ENCODE results near the gene ITGA1.
"Not testable (repeated sequence)": the region's sequence is repeated elsewhere in the genome, so short reads cannot be mapped to it uniquely, and the experiment has no call there.

The ITGA1 gene

GRCh38 chr5:52846182-52846842 lies 58.6 kb downstream of the ITGA1 start:
- Mint-ChIP-seq H3K27ac (no peak overlapping the region), H3K27me3 (peaks cover 8% of the 10 kb centered on the region), H3K4me1 (no peaks in the 10 kb centered on the region), H3K9me3 (peaks cover 3% of the 10 kb centered on the region), H3K36me3 (no peaks in the 10 kb centered on the region), H3K4me3 (no peak overlapping the region)
- no peak for ATAC-seq

- H3K9me3 Mint-ChIP-seq, ATAC-seq, H3K4me1 Mint-ChIP-seq, H3K4me3 Mint-ChIP-seq, H3K27ac Mint-ChIP-seq, H3K36me3 Mint-ChIP-seq: not testable (repeated sequence)
- H3K27me3 Mint-ChIP-seq = peaks cover 16% of the 10 kb centered on the region
These were observed 61.0 kb downstream of the ITGA1 start for GRCh38 chr5:52848688-52849087.

GRCh38 chr5:52849544-52849943 lies 61.8 kb downstream of the ITGA1 start:
- H3K9me3 Mint-ChIP-seq = peaks cover 3% of the 10 kb centered on the region
- no peak overlapping the region for H3K4me3 Mint-ChIP-seq
- peaks cover 16% of the 10 kb centered on the region for H3K27me3 Mint-ChIP-seq
- no peaks in the 10 kb centered on the region for H3K36me3 Mint-ChIP-seq
- no peak for ATAC-seq
- H3K4me1 Mint-ChIP-seq = no peaks in the 10 kb centered on the region
- no peak overlapping the region for H3K27ac Mint-ChIP-seq

GRCh38 chr5:52853650-52854049 lies 65.9 kb downstream of the ITGA1 start:
- Mint-ChIP-seq H3K27me3 (peaks cover 8% of the 10 kb centered on the region), H3K27ac (no peak overlapping the region), H3K4me1 (no peaks in the 10 kb centered on the region), H3K4me3 (no peak overlapping the region), H3K36me3 (no peaks in the 10 kb centered on the region), H3K9me3 (peaks cover 3% of the 10 kb centered on the region)
- no peak for ATAC-seq

- Mint-ChIP-seq H3K4me3 (no peak overlapping the region), H3K27me3 (peaks cover 8% of the 10 kb centered on the region), H3K36me3 (no peaks in the 10 kb centered on the region), H3K4me1 (no peaks in the 10 kb centered on the region), H3K9me3 (peaks cover under 1% of the 10 kb centered on the region), H3K27ac (no peak overlapping the region)
- no peak for ATAC-seq
These were observed 66.6 kb downstream of the ITGA1 start for GRCh38 chr5:52854301-52854700.

- H3K4me3 Mint-ChIP-seq = no peak overlapping the region
These were observed 67.2 kb downstream of the ITGA1 start for GRCh38 chr5:52854949-52855348.

GRCh38 chr5:52856564-52856963 lies 68.8 kb downstream of the ITGA1 start:
- ATAC-seq = peak; percentile 44
- H3K27ac Mint-ChIP-seq = no peak overlapping the region
- H3K4me3 Mint-ChIP-seq = no peak overlapping the region
- H3K4me1 Mint-ChIP-seq = no peaks in the 10 kb centered on the region
- H3K27me3 Mint-ChIP-seq = peaks cover 8% of the 10 kb centered on the region
- no peaks in the 10 kb centered on the region for H3K9me3 Mint-ChIP-seq
- H3K36me3 Mint-ChIP-seq = no peaks in the 10 kb centered on the region

More at GRCh38 chr5:52854949-52855348, 67.2 kb downstream of the ITGA1 start:
- H3K27me3 Mint-ChIP-seq = peaks cover 8% of the 10 kb centered on the region
- no peaks in the 10 kb centered on the region for H3K36me3 Mint-ChIP-seq
- no peak overlapping the region for H3K27ac Mint-ChIP-seq
- H3K9me3 Mint-ChIP-seq = no peaks in the 10 kb centered on the region
- H3K4me1 Mint-ChIP-seq = no peaks in the 10 kb centered on the region
- no peak for ATAC-seq

GRCh38 chr5:52859628-52860027 lies 71.9 kb downstream of the ITGA1 start:
- H3K9me3 Mint-ChIP-seq = no peaks in the 10 kb centered on the region
- no peaks in the 10 kb centered on the region for H3K36me3 Mint-ChIP-seq
- ATAC-seq = no peak
- H3K4me1 Mint-ChIP-seq = no peaks in the 10 kb centered on the region
- no peaks in the 10 kb centered on the region for H3K27me3 Mint-ChIP-seq
- H3K4me3 Mint-ChIP-seq = no peak overlapping the region
- H3K27ac Mint-ChIP-seq = no peak overlapping the region

GRCh38 chr5:52861368-52861767 lies 73.7 kb downstream of the ITGA1 start:
- no peaks in the 10 kb centered on the region for H3K36me3 Mint-ChIP-seq
- ATAC-seq = no peak
- no peaks in the 10 kb centered on the region for H3K4me1 Mint-ChIP-seq
- no peaks in the 10 kb centered on the region for H3K27me3 Mint-ChIP-seq
- no peak overlapping the region for H3K27ac Mint-ChIP-seq
- no peak overlapping the region for H3K4me3 Mint-ChIP-seq
- no peaks in the 10 kb centered on the region for H3K9me3 Mint-ChIP-seq

- Mint-ChIP-seq H3K27ac (no peak overlapping the region), H3K27me3 (peaks cover 9% of the 10 kb centered on the region), H3K4me1 (no peaks in the 10 kb centered on the region), H3K4me3 (no peak overlapping the region), H3K9me3 (no peaks in the 10 kb centered on the region), H3K36me3 (no peaks in the 10 kb centered on the region)
- ATAC-seq = no peak
These were observed 76.1 kb downstream of the ITGA1 start for GRCh38 chr5:52863715-52864290.

GRCh38 chr5:52864371-52864770 lies 76.7 kb downstream of the ITGA1 start:
- no peak overlapping the region for H3K27ac Mint-ChIP-seq
- H3K36me3 Mint-ChIP-seq = no peaks in the 10 kb centered on the region
- no peak overlapping the region for H3K4me3 Mint-ChIP-seq
- ATAC-seq = no peak
- peaks cover 9% of the 10 kb centered on the region for H3K27me3 Mint-ChIP-seq
- no peaks in the 10 kb centered on the region for H3K9me3 Mint-ChIP-seq
- no peaks in the 10 kb centered on the region for H3K4me1 Mint-ChIP-seq

GRCh38 chr5:52864884-52865283 lies 77.2 kb downstream of the ITGA1 start:
- Mint-ChIP-seq H3K27me3 (peaks cover 9% of the 10 kb centered on the region), H3K4me1 (no peaks in the 10 kb centered on the region), H3K27ac (no peak overlapping the region), H3K36me3 (no peaks in the 10 kb centered on the region), H3K4me3 (no peak overlapping the region), H3K9me3 (no peaks in the 10 kb centered on the region)
- no peak for ATAC-seq

- H3K9me3 Mint-ChIP-seq, H3K27me3 Mint-ChIP-seq, H3K4me1 Mint-ChIP-seq, H3K27ac Mint-ChIP-seq, H3K4me3 Mint-ChIP-seq, H3K36me3 Mint-ChIP-seq, ATAC-seq: not testable (repeated sequence)
These were observed 78.3 kb downstream of the ITGA1 start for GRCh38 chr5:52865991-52866390.

GRCh38 chr5:52867809-52868208 lies 80.1 kb downstream of the ITGA1 start:
- no peak for ATAC-seq
- Mint-ChIP-seq H3K36me3 (no peaks in the 10 kb centered on the region), H3K27me3 (peaks cover 16% of the 10 kb centered on the region), H3K4me1 (no peaks in the 10 kb centered on the region), H3K27ac (no peak overlapping the region), H3K9me3 (no peaks in the 10 kb centered on the region), H3K4me3 (no peak overlapping the region)

- H3K27ac Mint-ChIP-seq = no peak overlapping the region
- no peaks in the 10 kb centered on the region for H3K36me3 Mint-ChIP-seq
- no peak overlapping the region for H3K4me3 Mint-ChIP-seq
- no peaks in the 10 kb centered on the region for H3K9me3 Mint-ChIP-seq
- ATAC-seq = no peak
- peaks cover 22% of the 10 kb centered on the region for H3K27me3 Mint-ChIP-seq
- no peaks in the 10 kb centered on the region for H3K4me1 Mint-ChIP-seq
These were observed 80.7 kb downstream of the ITGA1 start for GRCh38 chr5:52868417-52868816.

- ATAC-seq = no peak
- Mint-ChIP-seq H3K27me3 (peaks cover 24% of the 10 kb centered on the region), H3K4me1 (no peaks in the 10 kb centered on the region), H3K36me3 (no peaks in the 10 kb centered on the region), H3K9me3 (no peaks in the 10 kb centered on the region), H3K4me3 (no peak overlapping the region), H3K27ac (no peak overlapping the region)
These were observed 81.7 kb downstream of the ITGA1 start for GRCh38 chr5:52869391-52869790.

Data from stimulated activated memory B cell treated with anti-CD40 and anti-IgM and Interleukin-4, amounts not matched to agents 10 μg/mL and 1 μg/mL and 100 μg/mL, for 72 hours (primary cell).